Esophagus squamous epithelium (tissue), 4 donors: ENCODE measurements around the gene CA10.

Source experiments
- POLR2A ChIP-seq, 4 donors: fragments of 450-650 bp; IDR thresholded peaks; one replicate each; pipeline ENCODE4 v1.6.1; 2017; ENCODE audit warnings: antibody characterized with exemption in 4 of 4, mild to moderate bottlenecking in 4 of 4, moderate library complexity in 3 of 4
- TF ChIP-seq, protein P1 (sequence below), 6 experiments: fragments of 450-650 bp in 4 of 6; fragments of 200-600 bp in 2 of 6; sonication (generic) in 2 of 6; IDR thresholded peaks; one replicate each; pipeline ENCODE4 v1.5.1; 2016 to 2019; ENCODE audit warnings: antibody characterized with exemption in 6 of 6, mild to moderate bottlenecking in 4 of 6, moderate library complexity in 4 of 6

DNA sequence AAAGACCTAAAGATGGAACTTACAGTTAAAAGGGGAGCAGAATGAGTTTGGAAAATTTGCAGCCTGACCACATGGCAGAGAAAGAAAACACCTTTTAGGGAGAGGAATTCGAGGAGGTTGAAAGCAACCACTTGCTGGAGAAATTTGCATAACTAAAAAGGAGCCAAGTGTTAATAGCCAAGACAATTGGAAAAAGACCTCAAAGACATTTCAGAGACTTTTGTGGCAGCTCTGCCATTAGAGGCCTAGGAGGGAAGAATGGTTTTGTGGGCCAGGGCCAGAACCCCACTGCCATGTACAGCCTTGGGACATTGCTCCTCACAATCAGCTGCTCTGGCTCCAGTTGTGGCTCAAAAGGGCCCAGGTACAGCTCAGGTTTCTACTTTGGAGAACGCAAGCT, 559.7 kb downstream of the CA10 start:
- TF ChIP-seq, protein P1, sequence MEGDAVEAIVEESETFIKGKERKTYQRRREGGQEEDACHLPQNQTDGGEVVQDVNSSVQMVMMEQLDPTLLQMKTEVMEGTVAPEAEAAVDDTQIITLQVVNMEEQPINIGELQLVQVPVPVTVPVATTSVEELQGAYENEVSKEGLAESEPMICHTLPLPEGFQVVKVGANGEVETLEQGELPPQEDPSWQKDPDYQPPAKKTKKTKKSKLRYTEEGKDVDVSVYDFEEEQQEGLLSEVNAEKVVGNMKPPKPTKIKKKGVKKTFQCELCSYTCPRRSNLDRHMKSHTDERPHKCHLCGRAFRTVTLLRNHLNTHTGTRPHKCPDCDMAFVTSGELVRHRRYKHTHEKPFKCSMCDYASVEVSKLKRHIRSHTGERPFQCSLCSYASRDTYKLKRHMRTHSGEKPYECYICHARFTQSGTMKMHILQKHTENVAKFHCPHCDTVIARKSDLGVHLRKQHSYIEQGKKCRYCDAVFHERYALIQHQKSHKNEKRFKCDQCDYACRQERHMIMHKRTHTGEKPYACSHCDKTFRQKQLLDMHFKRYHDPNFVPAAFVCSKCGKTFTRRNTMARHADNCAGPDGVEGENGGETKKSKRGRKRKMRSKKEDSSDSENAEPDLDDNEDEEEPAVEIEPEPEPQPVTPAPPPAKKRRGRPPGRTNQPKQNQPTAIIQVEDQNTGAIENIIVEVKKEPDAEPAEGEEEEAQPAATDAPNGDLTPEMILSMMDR (IDR thresholded peaks at IDR 0.05), result no peak
- TF ChIP-seq POLR2A (IDR thresholded peaks at IDR 0.05), result no peak
